Type B pancreatic cell (in vitro differentiated cells): ENCODE measurements around the gene DDX1. TPM values are rescaled to one million over a fixed set of nuclear protein-coding genes. Genes with fewer than 3 reads are reported as not detected.
"Not testable (repeated sequence)": the region's sequence is repeated elsewhere in the genome, so short reads cannot be mapped to it uniquely, and the experiment has no call there.

Source experiments
- DNase-seq: peaks from one replicate; pipeline ENCODE4 v3.0.0; 2021; ENCODE audit warnings: mixed read lengths; ENCODE audit not compliant: unreplicated experiment; ENCODE audit errors: extremely low spot score
- H3K27ac Mint-ChIP-seq: 2 replicates; pipeline ENCODE4 v1.8.0; 2021; ENCODE audit warnings: mild to moderate bottlenecking, mixed read lengths
- H3K27me3 Mint-ChIP-seq: 2 replicates; pipeline ENCODE4 v1.8.0; 2021; ENCODE audit warnings: mixed read lengths
- H3K36me3 Mint-ChIP-seq: 2 replicates; pipeline ENCODE4 v1.8.0; 2021; ENCODE audit warnings: mixed read lengths
- H3K4me1 Mint-ChIP-seq: one replicate; pipeline ENCODE4 v1.8.0; 2021; ENCODE audit warnings: mixed read lengths; ENCODE audit not compliant: unreplicated experiment
- H3K4me3 Mint-ChIP-seq: 2 replicates; pipeline ENCODE4 v1.8.0; 2021; ENCODE audit warnings: mild to moderate bottlenecking, mixed read lengths
- H3K9me3 Mint-ChIP-seq: 2 replicates; pipeline ENCODE4 v1.8.0; 2021; ENCODE audit warnings: mixed read lengths
- CTCF ChIP-seq: fragments of 200-600 bp; sonication (generic); conservative IDR thresholded peaks from 2 replicates; pipeline ENCODE4 v1.5.0; 2021; ENCODE audit warnings: antibody characterized with exemption, mild to moderate bottlenecking
- total RNA-seq: library from RNA; stranded (reverse); gene quantifications from 2 replicates; pipeline ENCODE4 v1.2.1, GENCODE V29; 2021; ENCODE audit warnings: low replicate concordance

Gene DDX1
- total RNA-seq, 1 donor from 2014 or later: 111 TPM

DNA sequence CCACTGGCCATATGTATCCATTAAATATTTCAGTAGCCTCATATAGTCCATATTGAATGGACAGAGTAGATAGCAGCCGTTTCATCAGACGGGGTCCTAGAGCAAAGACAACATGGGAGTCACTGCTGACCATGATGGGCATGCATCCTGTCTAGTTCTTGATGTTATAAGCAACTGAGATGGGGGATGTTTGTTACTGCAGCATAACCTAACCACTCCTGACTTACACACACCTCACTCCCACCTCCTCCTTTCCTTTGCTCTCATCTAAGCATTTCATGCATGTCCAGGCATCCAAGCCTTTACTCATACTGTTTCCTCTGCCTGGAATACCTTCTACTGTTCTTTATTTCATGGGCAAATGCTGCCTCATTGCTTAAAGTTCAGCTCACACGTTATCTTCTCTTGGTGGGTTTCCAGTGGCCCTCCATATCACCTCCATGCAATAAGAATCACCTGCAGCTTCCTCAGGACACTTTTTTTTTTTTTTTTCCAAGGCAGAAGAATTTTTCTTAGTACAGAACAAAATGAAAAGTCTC lies 87.8 kb downstream of the DDX1 start:
- Mint-ChIP-seq H3K9me3 (peaks cover 7% of the 10 kb centered on the region), H3K4me3 (peak overlapping the region; percentile 25), H3K4me1 (peaks cover 38% of the 10 kb centered on the region), H3K27me3 (no peaks in the 10 kb centered on the region), H3K36me3 (no peaks in the 10 kb centered on the region), H3K27ac (no peak overlapping the region)
- DNase-seq: no peak
- no peak for TF ChIP-seq CTCF

DNA sequence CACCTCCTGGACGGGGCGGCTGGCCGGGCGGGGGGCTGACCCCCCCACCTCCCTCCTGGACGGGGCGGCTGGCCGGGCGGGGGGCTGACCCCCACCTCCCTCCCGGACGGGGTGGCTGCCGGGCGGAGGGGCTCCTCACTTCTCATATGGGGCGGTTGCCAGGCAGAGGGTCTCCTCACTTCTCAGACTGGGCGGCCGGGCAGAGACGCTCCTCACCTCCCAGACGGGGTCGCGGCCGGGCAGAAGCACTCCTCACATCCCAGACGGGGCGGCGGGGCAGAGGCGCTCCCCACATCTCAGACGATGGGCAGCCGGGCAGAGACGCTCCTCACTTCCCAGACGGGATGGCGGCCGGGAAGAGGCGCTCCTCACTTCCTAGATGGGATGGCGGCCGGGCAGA lies 88.5 kb downstream of the DDX1 start:
- not testable (repeated sequence) for H3K36me3 Mint-ChIP-seq, H3K27me3 Mint-ChIP-seq, DNase-seq, H3K4me3 Mint-ChIP-seq, H3K9me3 Mint-ChIP-seq, H3K27ac Mint-ChIP-seq
- peaks cover 34% of the 10 kb centered on the region for H3K4me1 Mint-ChIP-seq

Other genes starting within 250 kb of the DDX1 start
- gene NBAS, start 30.5 kb upstream of the DDX1 start, total RNA-seq: 44.3 and 53.5 TPM in 2 replicates